Pancreas (tissue), 10 donors: Measurements from ENCODE around the gene ETV2. TPM values are rescaled to one million over a fixed set of nuclear protein-coding genes. Genes with fewer than 3 reads are reported as not detected.

ENCODE experiments used
- ATAC-seq, 4 donors: fragments of 200-7000 bp; cut with Tn5 transposase; one replicate each; pipeline versions ENCODE4 v1.8.0 to v1.9.1; 2020; ENCODE audit warnings: mild to moderate bottlenecking in 4 of 4, moderate library complexity in 4 of 4
- DNase-seq, 6 donors: peaks; one replicate each; pipeline ENCODE4 v3.0.0-alpha.2; 2020
- FAIRE-seq: peaks from 2 replicates; lab custom pipeline; 2012; peaks lifted over from hg19 to GRCh38; lab: Jason Lieb, UNC
- H3K27ac ChIP-seq, 4 donors: fragments of 200-600 bp; sonication (generic); 1 replicate in 3 of 4; 2 replicates in 1 of 4; pipeline versions ENCODE4 v1.5.0 to v1.8.0; 2020
- H3K27me3 ChIP-seq, 4 donors: fragments of 200-600 bp; one replicate each; pipeline ENCODE4 v1.8.0; 2021
- H3K36me3 ChIP-seq, 3 donors: fragments of 200-600 bp; sonication (generic) in 1 of 3; one replicate each; pipeline versions ENCODE4 v1.5.0 to v1.8.0; 2020 to 2021
- H3K4me1 ChIP-seq, 3 donors: fragments of 200-600 bp; one replicate each; pipeline ENCODE4 v1.8.0; 2021
- H3K4me3 ChIP-seq, 4 donors: fragments of 200-600 bp; sonication (generic) in 2 of 4; one replicate each; pipeline versions ENCODE4 v1.5.0 to v1.8.0; 2020 to 2021
- H3K9me3 ChIP-seq, 4 donors: fragments of 200-600 bp; one replicate each; pipeline ENCODE4 v1.8.0; 2021
- CTCF ChIP-seq, 4 donors: fragments of 200-600 bp; sonication (generic) in 3 of 4; IDR thresholded peaks; one replicate each; pipeline versions ENCODE4 v1.5.0 to v1.8.0; 2021; ENCODE audit warnings: antibody characterized with exemption in 4 of 4
- WGBS, 2 donors: extraction: QIAGEN DNeasy Blood & Tissue Kit; methylation state at CpG; one replicate each; pipeline ENCODE4 v1.1.7; 2013; 5-methylcytosine and 5-hydroxymethylcytosine counted together
- intact Hi-C, 3 donors: fragments of 100-400 bp; cut with DNase I; formaldehyde crosslinking; loops; one replicate each; pipeline versions ENCODE4 v1.11.1 to v1.14.2; 2022
- polyA plus RNA-seq, 2 donors: library from polyadenylated mRNA; stranded (reverse); fragments of 200-250 nt; gene quantifications; one replicate each; pipeline ENCODE4 v1.2.3, GENCODE V29; 2013
- total RNA-seq, 6 donors: library from RNA; stranded (reverse); fragmentation: NEBNext Ultra II Directional in 4 of 6; extraction: Animal tissue kit (Norgen Biotek cat#: 25700) in 4 of 6; gene quantifications; one replicate each; pipeline versions ENCODE4 v1.2.1 to v1.2.4, GENCODE V29; 2021 to 2023
- donor health status: healthy with polysubstance abuse.
- donor health status: DM: no; HTN: no; CAD: no; lungs with moderate emphysema.
- donor health status: DM: no; HTN: no; CAD: no.
- donor health status: control.
- donor health status: control.
- donor health status: Bipolar disorder and iron deficiency.
- donor health status: DM: yes; HTN: yes; CAD: no.
- donor health status: DM: no; HTN: no; CAD: no.
- donor health status: DM: no; HTN: no; CAD: no.
- donor health status: DM: yes; HTN: yes; CAD: no.

ETV2 gene
- total and polyA plus RNA-seq, 8 donors = 0.32 to 4.1 (median 1.2) TPM

GRCh38 chr19:35656700-35657099, 15.2 kb downstream of the ETV2 start:
- no peak overlapping the region for H3K4me3 ChIP-seq
- peaks cover 3 to 62% (median 5%) of the 10 kb centered on the region in 3 donors for H3K36me3 ChIP-seq
- no peak for DNase-seq
- no peaks in the 10 kb centered on the region for H3K4me1 ChIP-seq
- H3K9me3 ChIP-seq = no peaks in the 10 kb centered on the region
- H3K27ac ChIP-seq = no peak overlapping the region
- no peak for TF ChIP-seq CTCF (IDR thresholded peaks at IDR 0.05)
- no peak for ATAC-seq
- 94 to 96% methylated on average over 6 of the region's 6 CpGs for WGBS, 2 donors
- no peak for FAIRE-seq
- intact Hi-C loops = no loop called here
- no peaks in the 10 kb centered on the region for H3K27me3 ChIP-seq

- H3K4me3 ChIP-seq = no peak overlapping the region
- peaks cover 0 to 65% (median 5%) of the 10 kb centered on the region in 3 donors for H3K36me3 ChIP-seq
- 86 to 89% methylated on average over 15 of the region's 15 CpGs for WGBS, 2 donors
- H3K27ac ChIP-seq = no peak overlapping the region
- no peaks in the 10 kb centered on the region for H3K27me3 ChIP-seq
- no peaks in the 10 kb centered on the region for H3K4me1 ChIP-seq
- FAIRE-seq = no peak
- no peak for ATAC-seq
- no peak for TF ChIP-seq CTCF (IDR thresholded peaks at IDR 0.05)
- DNase-seq = no peak
- intact Hi-C loops = no loop called here
- H3K9me3 ChIP-seq = no peaks in the 10 kb centered on the region
Observed at GRCh38 chr19:35657904-35658700, 16.6 kb downstream of the ETV2 start.

- Histone ChIP-seq H3K4me1 (no peaks in the 10 kb centered on the region), H3K4me3 (no peak overlapping the region), H3K9me3 (no peaks in the 10 kb centered on the region), H3K27me3 (no peaks in the 10 kb centered on the region), H3K27ac (no peak overlapping the region), H3K36me3 (peaks cover 0 to 33% (median 0%) of the 10 kb centered on the region in 3 donors)
- 94 to 96% methylated on average over 6 of the region's 6 CpGs for WGBS, 2 donors
- DNase-seq = no peak
- TF ChIP-seq CTCF (IDR thresholded peaks at IDR 0.05) = no peak
- ATAC-seq = no peak
- FAIRE-seq = no peak
- intact Hi-C loops = no loop called here
Observed at GRCh38 chr19:35661995-35662340, 20.4 kb downstream of the ETV2 start.

- 77 to 85% methylated on average over 3 of the region's 3 CpGs for WGBS, 2 donors
- H3K27me3 ChIP-seq = peaks cover 0 to 4% (median 0%) of the 10 kb centered on the region in 4 donors
- no peak for TF ChIP-seq CTCF (IDR thresholded peaks at IDR 0.05)
- H3K4me3 ChIP-seq = no peak overlapping the region
- H3K9me3 ChIP-seq = no peaks in the 10 kb centered on the region
- no peak overlapping the region for H3K27ac ChIP-seq
- peaks cover 0 to 16% (median 0%) of the 10 kb centered on the region in 3 donors for H3K36me3 ChIP-seq
- DNase-seq (no peak), FAIRE-seq (no peak), ATAC-seq (no peak)
- no peaks in the 10 kb centered on the region for H3K4me1 ChIP-seq
- intact Hi-C loops = no loop called here
Observed at GRCh38 chr19:35663981-35664380, 22.4 kb downstream of the ETV2 start.

- Histone ChIP-seq H3K9me3 (no peaks in the 10 kb centered on the region), H3K27ac (no peak overlapping the region), H3K27me3 (peaks cover 0 to 5% (median 0%) of the 10 kb centered on the region in 4 donors), H3K36me3 (peaks cover 0 to 7% (median 0%) of the 10 kb centered on the region in 3 donors), H3K4me3 (no peak overlapping the region), H3K4me1 (no peaks in the 10 kb centered on the region)
- DNase-seq (no peak), ATAC-seq (no peak), FAIRE-seq (no peak)
- intact Hi-C loops = no loop called here
- whole genome bisulfite sequencing, 2 donors = 92 to 96% methylated on average over 24 of the region's 24 CpGs
- no peak for TF ChIP-seq CTCF (IDR thresholded peaks at IDR 0.05)
Observed at GRCh38 chr19:35665157-35665556, 23.6 kb downstream of the ETV2 start.
